ENCODE data around the gene RNF10. TPM values are rescaled to one million over a fixed set of nuclear protein-coding genes. Genes with fewer than 3 reads are reported as not detected.
"Not testable (repeated sequence)": the region's sequence is repeated elsewhere in the genome, so short reads cannot be mapped to it uniquely, and the experiment has no call there.

The RNF10 gene
- total RNA-seq, 2 donors from 2014 or later: 211 to 223 TPM

DNA sequence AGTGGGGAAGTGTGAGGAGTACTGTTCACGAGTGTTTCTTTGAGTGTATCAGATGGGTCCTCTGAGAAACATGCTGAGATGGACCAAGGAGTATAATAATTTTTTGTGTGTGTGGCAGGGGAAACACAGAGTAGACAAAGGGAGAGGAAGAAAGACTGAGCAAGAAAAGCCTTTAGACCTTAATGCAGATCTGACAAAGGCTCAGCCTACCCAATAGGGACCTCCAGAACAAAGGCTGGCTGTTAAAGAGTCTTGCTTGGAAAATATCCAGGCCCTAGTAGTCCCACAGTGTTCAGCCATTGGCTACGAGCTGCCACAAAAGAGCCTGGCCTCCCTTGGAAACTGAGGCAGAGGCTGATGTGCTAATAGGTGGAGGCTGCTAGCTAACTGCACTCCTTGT is 18.7 kb upstream of the RNF10 start:
- intact Hi-C loops (cut with DNase I, micrococcal nuclease): no loop called here
- DNase-seq: no peak
- no peak for ATAC-seq

DNA sequence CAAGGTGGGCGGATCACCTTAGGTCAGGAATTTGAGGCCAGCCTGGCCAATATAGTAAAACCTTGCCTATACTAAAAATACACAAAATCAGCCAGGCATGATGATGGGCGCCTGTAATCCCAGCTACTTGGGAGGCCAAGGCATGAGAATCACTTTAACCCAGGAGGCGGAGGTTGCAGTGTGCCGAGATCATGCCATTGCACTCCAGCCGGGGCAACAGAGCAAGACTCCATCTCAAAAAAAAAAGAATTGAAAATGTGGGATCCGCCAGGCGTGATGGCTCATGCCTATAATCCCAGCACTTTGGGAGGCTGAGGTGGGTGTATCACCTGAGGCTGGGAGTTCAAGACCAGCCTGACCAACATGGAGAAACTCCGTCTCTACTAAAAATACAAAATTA is 14.8 kb upstream of the RNF10 start:
- intact Hi-C loops (cut with DNase I, micrococcal nuclease); DNase-seq; ATAC-seq: not testable (repeated sequence)

DNA sequence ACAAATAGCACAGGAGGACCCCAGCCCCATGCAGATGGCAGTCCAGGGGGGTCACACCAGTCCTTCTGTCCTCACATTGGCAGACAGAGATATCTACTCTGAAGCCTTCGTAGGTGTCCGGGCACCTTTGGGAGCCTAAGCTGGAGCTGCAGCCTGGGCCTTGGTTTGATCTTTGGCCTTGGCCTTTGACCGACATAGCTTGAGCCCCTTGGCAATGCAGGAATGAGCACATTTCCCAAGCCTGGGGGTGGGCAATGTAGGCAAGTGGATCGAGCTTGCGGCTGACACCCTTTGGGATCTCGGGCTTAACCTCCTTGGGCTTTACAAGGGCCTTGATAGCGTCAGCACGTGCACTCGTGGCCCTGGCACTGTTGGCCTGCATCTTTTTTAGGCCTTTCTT is 11.6 kb upstream of the RNF10 start:
- no peak for DNase-seq
- intact Hi-C loops (cut with DNase I, micrococcal nuclease): no loop called here
- ATAC-seq: no peak

DNA sequence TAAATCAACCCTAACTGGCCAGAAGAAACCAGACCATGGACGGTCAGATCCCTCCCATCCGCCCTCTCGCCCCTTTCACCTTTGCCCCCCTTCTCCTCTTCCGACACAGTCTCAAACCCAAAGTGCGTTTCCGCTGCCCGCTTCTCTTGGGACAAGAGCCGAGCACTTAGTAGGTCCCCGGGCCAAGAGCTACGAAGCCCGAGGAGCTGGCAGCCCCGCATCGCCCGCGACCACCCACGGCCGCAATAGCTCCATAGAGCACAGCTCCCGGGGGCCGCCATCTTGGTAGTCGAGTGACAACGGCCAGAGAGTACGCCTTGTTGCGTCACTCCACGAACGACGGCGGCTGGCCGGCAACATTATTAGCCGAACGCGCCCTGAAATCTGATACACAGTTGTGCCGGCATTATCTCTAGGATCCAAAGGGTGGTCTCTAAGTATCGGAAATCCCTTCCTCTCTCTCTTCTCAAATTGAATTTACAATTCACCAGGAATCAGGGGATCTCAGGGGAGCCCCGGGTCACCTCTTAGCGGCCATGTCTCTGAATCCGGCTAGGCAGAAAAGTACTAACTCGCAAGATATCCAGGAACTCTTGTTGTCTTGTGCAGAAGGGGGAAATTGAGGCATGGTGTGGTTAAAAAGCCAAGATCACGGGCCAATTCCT is 5.2 kb upstream of the RNF10 start, which contains the start of gene COQ5:
COQ5 (minus strand) TSS at position 298 of the 665 bp plus-strand sequence; CDS start at position 281, 17 bp downstream.
- DNase-seq: peak; percentile 89 to 93
- intact Hi-C loops (cut with DNase I, micrococcal nuclease): no loop called here
- ATAC-seq: peak; percentile 89

DNA sequence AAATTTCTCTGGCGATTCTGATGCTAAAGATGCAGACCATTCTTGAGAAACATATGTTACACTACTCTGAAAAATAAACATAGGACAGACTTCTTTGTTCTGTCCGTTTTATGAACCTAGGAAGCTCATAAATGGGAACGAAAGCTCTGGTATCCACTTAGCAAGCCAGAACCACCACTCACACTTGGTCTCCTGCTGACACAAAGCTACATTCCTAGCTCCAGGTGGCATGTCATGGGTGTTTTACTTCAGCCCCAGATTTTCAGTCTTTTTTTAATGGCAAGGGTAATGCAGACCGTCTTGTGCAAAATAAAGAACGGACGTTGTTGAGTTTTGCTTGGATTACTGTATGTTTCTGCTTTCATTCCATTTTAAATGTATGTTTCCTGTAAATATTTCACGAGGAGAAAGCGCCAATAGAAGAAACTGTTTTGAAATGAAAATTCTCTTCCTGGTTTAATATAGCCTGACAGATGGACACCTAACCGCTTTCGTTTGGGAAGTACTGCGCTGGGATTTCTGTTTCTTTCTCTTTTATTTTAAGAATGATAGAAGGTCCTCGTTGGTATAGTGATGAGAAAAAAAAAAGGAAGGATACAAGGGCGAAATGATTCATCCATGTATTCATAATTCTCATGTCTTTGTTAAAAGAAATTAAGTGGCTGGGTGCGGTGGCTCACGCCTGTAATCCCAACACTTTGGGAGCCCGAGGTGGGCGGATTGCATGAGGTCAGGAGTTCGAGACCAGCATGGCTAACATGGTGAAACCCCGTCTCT is 4.3 kb upstream of the RNF10 start:
- intact Hi-C loops (cut with DNase I, micrococcal nuclease): no loop called here
- peak; percentile 57 for ATAC-seq
- peak in 1 of 2 donors; percentile 30 for DNase-seq

DNA sequence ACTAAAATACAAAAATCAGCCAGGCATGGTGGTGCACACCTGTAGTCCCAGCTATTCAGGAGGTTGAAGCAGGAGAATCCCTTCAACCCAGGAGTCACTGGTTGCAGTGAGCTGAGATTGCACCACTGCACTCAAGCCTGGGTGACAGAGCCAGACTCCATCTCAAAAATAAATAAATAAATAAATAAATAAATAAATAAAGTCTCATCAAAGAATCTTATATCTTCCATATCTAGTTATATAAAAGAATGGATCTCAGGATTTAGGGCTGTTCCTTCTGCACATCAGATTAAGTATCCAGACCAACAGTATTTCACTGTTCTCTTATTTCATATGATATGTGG is 3.8 kb upstream of the RNF10 start:
- DNase-seq; ATAC-seq; intact Hi-C loops (cut with DNase I, micrococcal nuclease): not testable (repeated sequence)

DNA sequence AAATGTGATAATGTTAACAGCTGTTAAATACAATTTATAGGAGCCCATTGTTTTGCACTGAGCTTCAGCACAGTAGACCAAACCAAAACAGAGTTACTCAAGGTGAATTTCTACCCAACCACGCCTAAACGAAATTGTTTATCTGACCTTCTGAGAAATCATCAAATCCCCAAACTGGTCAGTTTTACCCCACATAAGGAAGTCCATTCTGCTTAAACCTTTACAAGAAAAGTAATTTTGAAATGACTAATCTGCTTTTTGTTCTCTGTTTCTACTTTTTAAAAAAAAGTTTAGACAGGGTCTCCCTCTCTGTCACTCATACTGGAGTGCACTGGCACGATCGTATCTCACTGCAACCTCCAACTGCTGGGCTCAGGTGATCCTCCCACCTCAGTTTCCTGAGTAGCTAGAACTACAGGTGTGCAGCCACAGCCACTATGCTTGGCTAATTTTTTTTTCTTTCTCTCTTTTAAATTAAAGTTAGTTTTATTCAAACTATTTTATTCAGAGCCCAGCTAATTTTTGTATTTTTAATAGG is 1.4 kb upstream of the RNF10 start:
- DNase-seq: no peak
- intact Hi-C loops (cut with DNase I, micrococcal nuclease): no loop called here
- no peak for ATAC-seq

DNA sequence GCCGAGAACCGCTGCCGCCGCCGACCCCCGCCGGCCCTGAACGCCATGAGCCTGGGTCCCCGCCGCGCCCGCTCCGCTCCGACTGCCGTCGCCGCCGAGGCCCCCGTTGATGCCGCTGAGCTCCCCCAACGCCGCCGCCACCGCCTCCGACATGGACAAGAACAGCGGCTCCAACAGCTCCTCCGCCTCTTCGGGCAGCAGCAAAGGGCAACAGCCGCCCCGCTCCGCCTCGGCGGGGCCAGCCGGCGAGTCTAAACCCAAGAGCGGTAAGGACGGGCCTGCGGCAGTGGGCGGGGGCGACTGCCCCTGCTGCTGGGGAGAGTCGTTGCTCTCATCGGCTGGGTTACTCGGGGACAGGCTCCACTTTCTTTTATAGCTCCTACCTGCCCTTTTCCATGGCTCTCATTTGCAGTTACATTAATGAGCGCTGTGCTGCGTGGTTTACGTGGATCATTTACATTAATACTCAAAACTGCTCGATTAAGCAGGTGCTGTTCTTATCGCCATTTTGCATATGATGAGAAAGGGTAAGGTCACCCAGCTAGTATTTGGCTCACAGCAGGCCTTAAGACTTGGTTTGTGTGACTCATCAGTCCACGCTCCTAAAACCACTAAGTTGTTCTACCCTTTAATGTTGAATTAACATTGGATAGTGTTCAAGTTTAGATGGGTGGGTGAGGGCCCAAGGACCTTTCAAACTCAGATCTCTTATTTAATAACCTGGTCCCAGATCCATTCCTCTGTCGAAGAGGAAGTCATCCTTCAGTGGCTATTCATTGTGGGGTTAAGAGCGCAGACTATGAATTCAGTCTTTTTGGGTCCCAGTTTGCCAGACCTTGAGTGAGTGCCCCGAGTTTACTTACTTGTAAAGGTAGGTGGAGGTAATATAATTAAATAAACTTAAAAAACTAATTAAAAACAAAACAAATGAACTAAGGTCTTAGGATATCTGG is 823 bp downstream of the RNF10 start:
- ATAC-seq: peak; percentile 54
- peak; percentile 51 to 69 for DNase-seq
- intact Hi-C loops (cut with DNase I, micrococcal nuclease): no loop called here

DNA sequence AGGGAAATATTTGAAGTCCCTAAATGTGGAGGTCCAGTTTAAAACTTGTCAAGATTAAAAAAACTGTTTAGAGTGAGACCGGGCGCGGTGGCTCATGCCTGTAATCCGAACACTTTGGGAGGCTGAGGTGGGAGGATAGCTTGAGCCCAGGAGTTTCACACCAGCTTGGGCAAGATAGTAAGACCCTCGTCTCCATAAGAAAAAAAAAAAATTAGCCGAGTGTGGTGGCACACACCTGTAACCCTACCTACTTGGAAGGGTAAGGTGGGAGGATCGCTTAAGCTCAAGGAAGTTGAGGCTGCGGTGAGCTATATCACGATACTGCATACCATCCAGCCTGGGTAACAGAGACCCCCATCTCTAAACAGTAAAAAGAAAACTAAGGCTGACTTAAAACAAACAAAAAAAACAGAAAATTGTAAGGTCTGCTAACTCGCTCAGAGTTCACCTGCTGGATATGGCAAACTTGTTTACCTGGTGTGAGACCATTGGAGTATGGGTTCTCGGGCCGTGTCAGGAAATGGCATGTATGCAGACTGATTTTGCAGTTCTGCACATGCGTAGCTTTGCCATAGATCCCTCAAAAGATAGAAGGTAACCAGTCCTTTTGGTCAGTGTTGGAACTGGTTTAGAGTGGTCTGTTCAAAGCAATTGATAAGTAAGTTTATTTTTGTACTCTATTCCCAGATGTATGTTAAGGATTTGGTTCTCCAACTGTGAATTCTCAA is 2.1 kb downstream of the RNF10 start:
- ATAC-seq: peak; percentile 31
- intact Hi-C loops (cut with DNase I, micrococcal nuclease): no loop called here
- DNase-seq: peak in 1 of 2 donors; percentile 41

DNA sequence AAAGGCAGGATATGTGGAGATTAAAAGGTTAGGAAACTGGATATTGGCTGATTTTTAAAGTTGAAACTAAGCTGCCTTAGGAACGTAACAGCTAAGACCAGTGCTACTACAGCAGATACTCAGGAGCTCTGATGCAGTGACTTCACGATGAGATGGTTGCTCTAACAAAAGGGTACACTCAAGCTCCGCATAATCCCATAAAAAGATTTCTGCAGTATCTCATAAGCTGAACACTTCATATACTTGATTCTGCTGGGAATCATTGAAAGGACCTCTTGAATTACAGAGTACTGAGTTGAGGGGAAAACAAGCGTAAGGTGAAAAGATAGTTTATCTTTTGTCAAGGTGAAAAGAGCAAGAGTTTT is 3.7 kb downstream of the RNF10 start:
- DNase-seq: no peak
- intact Hi-C loops (cut with DNase I, micrococcal nuclease): no loop called here
- no peak for ATAC-seq

DNA sequence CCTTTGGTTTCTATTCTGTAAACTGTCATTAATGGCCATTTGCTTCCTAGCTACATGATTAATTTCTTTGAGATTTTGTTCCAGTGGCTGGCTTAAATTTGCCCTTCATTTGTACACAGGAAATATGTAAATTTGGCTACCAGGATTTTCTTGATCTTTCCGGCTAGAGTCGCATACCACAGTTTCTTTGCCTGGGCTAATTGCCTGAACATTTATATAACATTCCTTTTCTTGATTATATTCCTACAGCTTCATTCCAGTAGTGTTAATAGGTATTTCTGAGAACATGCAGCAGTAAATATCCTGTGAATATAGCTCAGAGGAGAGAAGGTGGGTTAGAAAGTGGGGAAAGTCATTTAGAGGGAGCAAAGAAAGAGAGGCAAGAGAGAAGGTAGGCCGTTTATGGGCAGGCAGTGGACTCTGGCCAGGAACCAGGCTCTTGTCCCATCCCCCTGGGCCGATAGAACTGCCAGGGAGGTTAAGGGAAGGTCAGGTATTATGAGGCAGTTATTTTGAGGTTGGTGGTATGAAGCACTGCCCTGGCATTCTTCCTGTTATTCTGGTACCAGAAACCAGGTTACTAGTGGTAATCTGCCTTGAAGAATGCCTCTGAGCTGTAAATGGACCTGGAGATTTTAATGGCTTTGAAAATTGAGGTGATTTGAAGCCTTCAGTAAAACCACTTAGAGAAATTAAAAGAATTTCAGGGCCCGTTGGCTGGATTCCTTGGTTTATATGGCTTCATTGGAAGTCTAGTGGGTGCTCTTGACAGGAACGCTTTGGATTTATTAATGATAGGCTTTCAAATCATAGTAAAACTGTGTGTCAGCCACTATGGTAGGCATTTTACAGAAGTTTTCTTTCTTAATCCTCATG is 4.4 kb downstream of the RNF10 start:
- intact Hi-C loops (cut with DNase I, micrococcal nuclease): no loop called here
- peak; percentile 73 for ATAC-seq

DNA sequence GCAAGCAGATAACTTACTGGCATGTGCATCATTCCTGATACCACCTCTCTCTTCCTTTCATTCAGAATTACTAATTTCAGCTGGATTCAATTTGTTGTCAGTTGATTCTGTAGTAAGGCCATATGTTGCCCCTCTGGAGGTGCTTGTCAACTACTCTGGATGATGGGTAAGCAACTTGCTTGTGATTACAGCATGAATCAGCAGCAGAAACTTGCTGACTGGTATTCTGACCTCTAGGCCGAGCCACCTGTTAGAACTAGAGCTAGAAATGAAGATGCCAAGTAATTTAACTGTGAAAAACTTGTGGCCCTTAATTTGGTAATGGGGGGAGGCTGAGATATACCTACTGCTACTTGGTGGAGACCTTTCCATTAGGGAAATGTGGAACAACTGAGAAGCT is 5.1 kb downstream of the RNF10 start:
- intact Hi-C loops (cut with DNase I, micrococcal nuclease): no loop called here
- no peak for ATAC-seq
- DNase-seq: no peak

More for the DNA sequence above, 4.4 kb downstream of the RNF10 start:
- DNase-seq: peak; percentile 71 to 78

DNA sequence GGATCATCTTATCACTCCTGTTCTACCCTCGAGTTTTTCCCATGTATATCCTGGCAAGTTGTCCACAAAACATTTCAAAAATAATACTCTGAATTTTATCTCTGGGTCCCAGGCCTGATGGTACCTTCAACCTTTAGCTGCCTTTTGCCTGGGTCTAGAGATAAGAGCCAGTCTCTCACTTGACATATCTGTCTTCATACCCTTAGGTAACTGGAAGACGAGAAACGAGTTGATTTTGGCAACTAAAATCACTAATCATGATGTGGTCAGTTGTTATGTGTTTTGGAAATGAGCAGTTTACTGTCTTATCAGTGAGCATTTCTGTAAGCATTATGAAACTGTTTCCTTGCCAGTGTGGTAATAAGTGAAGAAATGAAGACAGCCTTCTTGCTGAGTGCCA is 6.3 kb downstream of the RNF10 start:
- DNase-seq: no peak
- no peak for ATAC-seq
- intact Hi-C loops (cut with DNase I, micrococcal nuclease): no loop called here

DNA sequence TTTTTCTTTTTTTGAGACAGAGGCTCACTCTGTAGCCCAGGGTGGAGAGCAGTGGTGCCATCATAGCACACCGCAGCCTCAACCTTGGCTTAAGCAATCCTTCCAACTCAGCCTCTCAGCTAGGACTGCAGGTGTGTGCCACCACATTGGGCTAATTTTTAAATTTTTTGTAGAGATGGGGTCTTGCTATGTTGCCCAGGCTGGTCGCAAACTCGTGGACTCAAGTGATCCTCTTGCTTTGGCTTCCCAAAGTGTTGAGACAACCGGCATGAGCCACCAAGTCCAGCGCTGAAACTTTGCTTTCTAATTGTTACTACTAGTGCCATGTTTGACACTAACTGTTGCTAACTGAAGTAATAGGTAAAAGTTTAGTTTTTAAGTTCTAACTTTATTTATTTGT is 8.0 kb downstream of the RNF10 start:
- no peak for ATAC-seq
- intact Hi-C loops (cut with DNase I, micrococcal nuclease): no loop called here
- no peak for DNase-seq

DNA sequence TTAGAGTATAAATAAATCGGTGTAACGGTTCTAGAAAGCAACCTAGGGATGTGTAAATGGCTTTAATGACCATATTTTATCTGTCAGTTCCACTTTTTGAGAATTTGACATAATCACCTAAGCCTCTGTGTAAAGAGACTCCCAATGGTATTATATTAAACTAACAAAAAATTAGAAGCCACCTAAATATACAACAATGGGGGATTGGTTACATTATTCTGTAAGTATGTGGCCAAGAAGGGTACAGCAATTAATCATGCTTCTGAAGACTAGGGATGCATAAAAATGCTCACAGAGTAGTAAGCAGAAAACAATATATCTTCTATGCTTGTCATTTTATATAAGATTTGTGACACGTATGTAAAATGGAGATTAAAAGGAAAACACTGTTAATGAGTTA is 10.5 kb downstream of the RNF10 start:
- intact Hi-C loops (cut with DNase I, micrococcal nuclease): no loop called here
- no peak for DNase-seq
- no peak for ATAC-seq

DNA sequence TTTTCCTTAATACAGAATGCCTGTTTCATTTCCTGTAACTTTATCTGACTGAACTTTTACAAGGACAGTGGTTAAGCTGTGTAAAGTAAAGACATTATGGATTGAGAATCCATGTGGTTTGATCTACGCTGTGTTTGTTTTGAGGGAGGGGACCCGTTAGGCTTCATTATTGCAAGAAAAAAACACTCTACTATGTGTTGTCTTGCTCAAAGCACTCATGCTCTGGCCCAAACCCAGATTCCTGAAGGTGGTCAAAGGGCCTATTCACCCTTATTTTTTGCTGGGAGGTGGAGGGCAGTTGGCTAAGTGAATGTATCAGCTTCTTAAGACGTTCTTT is 11.9 kb downstream of the RNF10 start:
- intact Hi-C loops (cut with DNase I, micrococcal nuclease): no loop called here
- ATAC-seq (peak; percentile 62), DNase-seq (no peak)

DNA sequence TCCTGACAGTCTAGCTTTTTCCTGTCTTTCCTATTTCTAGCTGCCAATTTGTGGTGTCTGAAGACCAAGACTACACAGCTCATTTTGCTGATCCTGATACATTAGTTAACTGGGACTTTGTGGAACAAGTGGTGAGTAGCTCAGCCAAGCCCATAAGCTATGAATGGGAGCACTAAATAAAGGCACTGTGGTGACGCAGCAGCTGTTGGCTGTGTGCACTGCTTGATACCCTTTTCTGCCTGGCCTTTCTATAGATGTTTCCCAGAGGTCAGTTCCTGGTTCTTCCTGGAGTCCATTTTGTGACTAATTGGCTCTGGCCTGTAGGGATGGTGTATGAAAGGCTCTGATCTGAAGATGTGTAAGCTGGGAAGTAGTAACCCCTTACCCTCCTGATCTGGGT is 20.5 kb downstream of the RNF10 start:
- DNase-seq (no peak), ATAC-seq (no peak)
- intact Hi-C loops (cut with DNase I, micrococcal nuclease): no loop called here

DNA sequence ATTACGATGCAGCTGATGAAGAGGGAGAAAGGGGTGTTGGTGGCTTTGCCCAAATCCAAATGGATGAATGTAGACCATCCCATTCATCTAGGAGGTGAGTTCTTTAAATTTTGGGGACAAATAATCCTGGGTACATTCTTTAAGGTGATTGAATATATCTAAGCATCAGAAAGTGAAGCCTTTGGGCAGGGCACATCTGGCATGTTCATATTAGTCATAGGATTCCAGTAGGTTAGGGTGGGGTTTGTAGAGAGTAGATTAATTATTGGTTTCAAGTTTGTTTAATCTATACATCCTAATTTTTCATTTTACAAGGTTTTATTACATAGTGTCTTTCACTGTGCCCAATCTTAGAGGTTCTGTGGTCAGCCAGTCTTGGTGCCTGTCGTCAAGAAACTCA is 23.4 kb downstream of the RNF10 start:
- ATAC-seq (no peak), DNase-seq (no peak)
- intact Hi-C loops (cut with DNase I, micrococcal nuclease): no loop called here

Measured in left colon (tissue), 2 donors.